Islet of Langerhans (tissue), 1 donor: ENCODE results near the gene COL6A3.
"Not testable (repeated sequence)": the region's sequence is repeated elsewhere in the genome, so short reads cannot be mapped to it uniquely, and the experiment has no call there.

ENCODE experiments used
- FAIRE-seq: peaks from one replicate; lab custom pipeline; 2011; peaks lifted over from hg19 to GRCh38; lab: Jason Lieb, UNC

COL6A3 gene

DNA sequence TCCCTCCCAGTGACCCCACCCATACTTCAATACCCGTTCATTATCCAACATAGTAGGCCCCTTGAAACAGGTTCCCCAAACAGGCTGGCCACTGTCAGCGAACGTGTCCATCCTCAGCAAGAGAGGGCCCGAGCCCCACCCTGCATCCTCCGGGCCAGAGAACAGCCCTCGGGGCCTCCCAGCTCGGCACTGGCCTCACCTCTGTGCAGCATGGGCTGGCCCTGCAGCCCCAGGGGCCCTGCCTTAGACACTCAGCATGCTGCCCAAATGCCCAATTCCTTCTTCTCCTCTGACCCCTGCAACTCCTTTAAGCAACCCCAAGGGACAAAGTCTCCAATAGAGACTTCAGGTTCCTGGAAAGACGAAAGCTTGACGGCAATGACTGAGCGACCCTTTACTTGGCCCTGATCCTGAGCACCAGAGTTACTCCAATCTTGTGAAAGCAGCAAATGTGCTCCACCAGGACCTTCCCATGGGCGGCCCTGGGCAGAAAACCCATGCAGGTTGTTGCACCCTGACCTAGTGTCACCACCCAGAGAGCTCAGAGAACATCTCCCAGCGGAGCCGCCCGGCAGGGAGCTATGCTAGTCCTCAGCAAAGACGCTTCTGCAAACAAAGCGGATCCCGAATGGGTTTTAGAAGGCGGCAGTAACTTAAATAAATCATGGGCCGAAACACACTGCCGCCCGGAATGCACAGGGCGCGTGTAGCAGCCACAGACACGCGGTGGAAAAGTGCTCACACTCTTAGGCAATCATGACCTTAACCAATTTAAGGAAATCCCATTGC is 782 bp downstream of the COL6A3 start:
- no peak for FAIRE-seq

DNA sequence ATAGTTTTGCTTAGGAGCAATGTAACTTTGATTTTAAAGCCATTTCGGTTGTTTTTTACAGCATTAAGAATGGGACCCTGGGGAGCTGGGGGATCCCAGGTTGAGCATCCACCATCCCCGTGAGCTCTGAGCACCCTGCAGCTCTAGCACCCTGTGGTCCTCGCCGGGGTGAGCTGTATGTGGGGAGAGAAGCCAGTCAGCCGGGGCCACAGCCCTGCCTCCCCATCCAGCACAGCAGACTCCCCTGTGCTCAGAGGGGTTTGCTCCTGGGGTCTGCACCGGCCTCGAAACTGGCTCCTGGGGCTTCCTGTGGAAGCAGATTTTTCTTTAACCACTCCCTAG is 1.3 kb downstream of the COL6A3 start:
- no peak for FAIRE-seq

DNA sequence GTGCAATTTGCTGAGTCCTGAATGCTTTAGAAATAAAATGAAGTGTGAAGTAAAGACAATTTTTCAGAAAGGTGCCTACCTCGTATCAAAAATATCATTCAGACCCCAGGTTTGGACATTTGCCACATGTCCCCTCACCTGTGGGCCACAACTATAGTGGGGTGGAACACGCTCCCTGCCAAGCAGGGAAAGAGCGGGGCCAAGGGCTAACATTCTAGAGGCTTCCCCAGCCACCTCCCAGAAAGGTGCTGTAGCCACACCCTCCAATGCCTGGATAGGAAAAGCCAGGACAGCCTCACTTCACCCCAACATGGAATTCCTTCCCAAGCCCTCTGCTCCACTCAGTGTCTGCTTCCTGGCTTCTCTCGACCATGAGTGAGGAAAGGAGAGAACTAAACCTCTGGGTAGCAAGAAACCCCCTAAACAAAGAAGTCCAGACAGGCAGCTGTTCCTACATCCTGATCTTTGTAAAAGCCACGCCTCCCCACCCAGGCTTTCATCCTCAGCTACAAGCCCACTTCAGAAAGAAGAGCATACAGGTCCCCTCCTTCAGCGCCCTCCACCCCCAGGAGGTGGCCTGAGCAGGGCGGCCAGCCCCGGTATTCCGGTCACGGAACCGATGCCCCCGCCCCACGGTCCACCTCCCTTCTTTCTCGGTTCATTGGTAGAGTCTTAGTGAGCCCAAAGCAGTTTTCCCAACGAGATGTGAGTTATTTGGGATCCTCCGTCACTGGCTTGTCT is 2.1 kb downstream of the COL6A3 start:
- FAIRE-seq: no peak

DNA sequence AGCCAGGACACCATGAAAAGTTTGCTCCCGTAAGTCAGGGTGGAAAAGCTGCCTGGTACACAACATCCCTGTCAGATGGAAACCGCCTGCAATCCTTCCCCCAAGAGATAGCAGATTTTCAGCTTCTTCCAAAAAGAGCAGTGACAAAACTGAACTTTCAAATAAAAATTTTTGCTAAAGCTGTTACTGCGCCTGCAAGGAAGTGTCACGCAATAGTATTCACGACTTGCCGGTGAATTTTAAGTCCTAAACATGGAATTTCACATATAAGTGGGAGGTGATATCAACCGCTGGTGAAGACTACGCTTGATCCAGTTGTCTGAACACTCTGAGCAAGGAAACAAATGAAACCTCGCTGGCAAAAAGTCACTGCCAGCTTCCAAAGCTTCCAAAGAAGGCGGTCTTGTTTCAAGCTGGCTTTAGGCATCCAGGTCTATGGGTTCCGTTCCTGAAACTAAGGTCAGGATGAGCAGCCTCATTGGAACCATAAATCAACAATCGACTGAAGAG is 2.8 kb downstream of the COL6A3 start:
- FAIRE-seq: no peak

DNA sequence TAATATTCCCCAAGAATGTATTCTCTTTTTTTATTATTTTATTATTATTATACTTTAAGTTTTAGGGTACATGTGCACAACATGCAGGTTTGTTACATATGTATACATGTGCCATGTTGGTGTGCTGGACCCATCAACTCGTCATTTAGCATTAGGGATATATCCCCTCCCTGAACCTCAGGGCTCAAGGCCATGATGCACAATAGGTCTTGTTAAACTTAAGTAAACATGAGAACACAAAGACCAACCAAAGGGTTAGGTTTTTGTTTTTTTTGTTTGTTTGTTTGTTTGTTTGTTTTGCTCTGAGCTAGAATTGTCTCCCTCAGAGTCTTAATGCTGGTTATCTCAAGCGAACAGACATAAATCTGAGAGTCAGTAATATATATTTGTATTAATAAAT is 4.7 kb downstream of the COL6A3 start:
- FAIRE-seq: not testable (repeated sequence)

DNA sequence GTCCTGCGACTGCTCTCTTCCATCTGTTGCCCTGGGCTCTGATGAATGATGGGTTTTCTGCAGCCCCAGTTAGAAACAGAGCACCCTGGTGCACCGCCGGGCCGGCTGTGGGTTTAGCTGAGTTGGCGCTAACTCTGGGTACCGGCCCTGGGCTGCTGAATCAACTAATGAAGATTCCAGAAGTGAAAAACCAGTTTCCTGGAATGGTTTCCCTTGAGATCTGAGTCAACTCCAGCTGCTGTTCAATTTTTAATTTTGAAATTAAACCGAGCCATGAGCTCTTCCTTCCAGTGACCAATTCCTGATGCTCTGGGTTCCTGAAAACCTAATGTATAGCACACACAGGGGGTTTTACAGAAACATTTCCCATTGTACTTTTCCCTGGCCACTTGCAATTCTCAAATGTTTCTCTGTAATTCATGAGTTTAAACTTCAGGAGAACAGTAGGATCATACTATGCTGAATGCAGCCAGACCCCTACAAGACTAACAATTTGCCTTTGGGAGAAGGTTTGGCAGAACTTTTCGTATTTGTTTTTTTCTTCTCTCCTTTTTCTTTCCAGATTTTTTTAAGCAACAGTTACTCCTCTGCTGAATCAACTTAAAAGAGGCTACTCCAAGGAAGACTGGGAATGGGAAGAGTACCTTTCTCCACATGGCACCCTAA is 5.5 kb downstream of the COL6A3 start:
- no peak for FAIRE-seq

DNA sequence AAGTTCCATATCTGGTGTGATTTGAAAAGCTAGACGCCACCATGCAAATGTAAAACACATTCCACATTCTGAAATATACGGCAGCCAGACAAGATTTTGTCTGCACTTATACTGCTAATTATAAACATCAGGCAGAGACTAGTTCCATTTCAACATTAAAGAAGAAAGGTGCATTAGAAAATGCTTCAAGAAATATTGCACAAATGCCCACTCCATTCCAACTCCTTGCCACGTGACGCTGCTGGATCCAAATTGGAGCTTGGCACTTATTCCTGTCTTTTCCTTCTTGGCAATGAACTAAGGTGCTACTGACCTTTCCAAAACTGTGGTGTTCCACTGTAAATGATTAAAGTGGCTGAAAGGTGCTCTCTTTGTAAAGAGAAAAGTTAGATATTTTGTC is 6.3 kb downstream of the COL6A3 start:
- no peak for FAIRE-seq

DNA sequence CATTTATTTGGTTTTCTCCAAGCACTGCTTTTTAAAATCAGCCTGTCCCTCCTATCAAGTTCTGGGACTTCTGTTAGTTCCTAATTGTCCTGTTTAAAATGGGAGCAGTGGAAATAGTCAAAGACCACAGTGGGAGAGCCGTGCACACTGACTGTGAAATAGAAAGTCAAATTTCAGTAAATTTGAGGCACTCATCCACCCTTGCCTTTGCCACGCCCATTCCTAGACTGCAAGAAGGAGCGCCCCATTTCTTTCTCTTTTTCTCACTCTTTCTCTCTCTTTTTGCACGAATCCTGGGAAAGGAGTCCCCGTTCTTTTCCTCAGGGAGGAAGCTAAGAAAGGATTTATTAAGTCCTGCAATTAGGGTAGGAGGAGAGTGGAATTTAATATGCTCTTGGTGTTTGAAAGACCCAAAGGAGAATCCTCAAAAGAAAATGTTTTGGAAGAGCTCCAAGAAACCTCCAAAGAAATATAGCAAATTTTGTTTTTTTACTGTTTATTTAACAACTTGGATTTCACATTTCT is 7.5 kb downstream of the COL6A3 start:
- FAIRE-seq: no peak

DNA sequence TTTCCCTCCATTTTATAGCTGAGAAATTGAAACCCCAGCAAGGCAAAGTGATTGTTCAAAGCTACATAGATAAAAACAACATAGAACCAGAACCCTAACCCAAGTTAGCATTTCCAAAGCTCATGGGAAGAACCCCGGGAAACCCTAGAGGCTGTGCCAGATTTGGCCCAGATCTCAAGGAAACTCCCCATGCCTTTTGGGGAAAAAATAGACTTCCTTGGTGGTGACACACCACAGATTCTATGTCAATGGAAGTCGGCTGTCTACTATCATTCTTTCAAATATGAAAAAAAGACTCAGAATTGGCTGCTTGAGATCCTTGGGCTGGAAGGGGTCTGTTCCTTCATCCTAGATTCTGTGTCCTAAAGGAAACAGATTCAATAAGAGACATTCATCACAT is 8.4 kb downstream of the COL6A3 start:
- FAIRE-seq: no peak

DNA sequence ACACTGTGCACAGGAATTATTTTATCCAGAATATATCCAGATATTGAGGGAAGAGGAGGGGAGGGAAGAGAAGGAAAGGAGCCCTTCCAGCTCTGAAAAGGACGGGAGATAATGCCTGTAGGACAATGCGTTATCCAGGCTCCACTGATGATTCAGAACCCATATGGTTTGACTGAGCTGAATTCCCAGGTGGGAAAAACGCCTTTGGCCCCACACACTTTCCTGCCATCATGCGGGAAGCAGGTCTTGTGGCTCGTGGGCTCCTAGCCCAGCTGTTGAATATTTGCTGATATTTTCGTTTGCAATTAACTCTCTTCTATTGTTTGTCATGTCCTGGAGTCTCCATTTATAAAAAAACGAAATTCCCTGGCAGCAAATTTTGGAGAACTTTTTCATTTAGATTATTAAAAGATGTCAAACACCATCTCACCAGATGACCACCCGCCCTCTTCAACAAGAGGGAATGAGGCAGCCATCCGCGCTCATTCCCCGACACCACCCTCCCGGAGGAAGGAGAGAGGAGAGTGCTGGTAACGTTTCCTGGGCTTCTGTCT is 8.9 kb downstream of the COL6A3 start:
- no peak for FAIRE-seq

DNA sequence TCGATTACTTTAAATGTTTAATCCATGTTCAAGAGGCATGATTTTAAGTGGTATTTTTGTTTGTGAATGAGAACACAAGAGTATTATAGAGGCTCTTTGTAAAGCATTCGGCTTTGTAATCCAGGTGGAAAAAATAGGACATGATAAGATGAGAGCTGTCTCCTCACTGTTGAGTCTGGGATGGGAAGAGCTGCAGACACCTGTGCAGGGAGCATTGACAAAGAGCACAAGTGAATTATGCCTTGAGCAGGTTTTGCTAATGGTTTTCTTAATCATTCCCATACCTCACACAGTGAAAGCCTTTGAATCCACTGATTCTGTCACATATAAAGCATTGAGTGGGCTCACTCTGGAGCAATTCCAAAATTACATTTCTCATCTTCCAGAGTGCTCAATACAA is 9.6 kb downstream of the COL6A3 start:
- no peak for FAIRE-seq

DNA sequence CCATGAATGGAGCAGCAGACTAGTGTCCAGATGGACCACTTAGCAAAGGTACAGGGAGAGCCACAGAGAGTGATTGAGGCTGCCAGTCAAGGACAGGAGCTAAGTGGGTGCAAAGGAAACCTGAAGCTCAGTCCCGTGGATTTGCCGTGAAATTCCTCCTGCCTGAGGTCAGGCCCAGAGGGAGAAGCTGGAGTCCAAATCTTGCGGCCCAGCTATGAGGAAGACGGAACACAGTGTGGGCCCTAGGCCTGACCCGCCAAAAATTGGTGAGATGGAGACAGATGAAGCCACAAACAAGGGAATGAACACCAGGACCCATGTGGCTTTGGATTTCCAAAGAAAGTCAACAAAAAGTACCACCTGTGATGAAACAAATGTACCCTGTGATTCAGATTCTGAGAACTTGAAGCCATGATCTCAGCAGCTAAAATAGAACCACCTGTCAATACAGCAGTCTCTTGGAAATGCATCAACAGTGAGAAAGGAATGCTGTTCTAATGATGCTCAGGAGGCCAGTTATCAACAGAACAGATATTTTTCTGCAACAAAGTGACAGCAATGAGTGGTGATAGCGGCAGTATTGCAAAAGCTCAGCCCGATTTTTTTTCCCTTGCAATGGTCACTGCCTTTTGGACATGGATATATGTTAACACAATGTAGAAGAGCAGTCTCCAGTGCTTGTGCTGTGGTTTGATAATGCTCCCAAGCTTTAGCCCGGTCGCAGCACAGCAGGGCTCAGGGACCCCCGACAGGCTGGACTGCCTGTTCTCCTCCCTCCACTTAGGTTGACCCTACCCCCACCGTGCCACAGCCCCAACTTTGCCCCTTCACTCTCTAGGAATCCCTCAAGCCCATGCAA is 10.7 kb downstream of the COL6A3 start:
- FAIRE-seq: no peak

DNA sequence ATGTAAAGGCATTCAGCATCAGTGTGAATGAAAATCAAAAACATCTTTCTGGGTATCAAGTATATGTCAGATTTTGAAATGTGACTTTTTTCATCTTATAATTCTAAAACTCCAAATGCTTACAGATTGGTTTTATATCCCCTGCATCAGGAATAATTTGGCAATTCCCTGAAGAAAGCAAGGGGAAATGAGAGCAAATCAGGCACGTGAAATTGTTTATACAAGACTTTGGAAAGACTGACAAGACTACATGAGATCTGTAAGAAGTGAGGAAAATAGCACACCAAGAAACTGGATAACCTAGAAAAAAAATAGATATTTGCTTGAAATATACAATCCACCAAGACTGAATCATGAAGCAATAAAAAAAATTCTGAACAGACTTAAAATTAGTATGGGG is 13.8 kb downstream of the COL6A3 start:
- no peak for FAIRE-seq

DNA sequence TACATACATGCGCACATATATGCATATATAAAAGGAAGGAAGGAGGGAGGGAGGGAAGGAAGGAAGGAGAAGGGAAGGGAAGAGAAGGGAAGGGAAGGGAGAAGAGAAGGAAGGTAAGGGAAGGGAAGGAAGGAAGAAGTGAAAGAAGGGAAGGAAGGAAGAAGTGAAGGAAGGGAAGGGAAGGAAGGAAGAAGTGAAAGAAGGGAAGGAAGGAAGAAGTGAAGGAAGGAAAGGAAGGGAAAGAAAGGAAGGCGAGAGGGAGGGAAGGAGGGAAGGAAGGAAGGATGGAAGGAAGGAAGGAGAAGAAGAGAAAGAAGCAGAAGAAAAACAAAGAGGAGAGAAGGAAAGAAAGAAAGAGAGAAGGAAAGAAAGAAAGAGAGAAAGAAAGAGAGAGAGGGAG is 16.9 kb downstream of the COL6A3 start:
- FAIRE-seq: no peak

DNA sequence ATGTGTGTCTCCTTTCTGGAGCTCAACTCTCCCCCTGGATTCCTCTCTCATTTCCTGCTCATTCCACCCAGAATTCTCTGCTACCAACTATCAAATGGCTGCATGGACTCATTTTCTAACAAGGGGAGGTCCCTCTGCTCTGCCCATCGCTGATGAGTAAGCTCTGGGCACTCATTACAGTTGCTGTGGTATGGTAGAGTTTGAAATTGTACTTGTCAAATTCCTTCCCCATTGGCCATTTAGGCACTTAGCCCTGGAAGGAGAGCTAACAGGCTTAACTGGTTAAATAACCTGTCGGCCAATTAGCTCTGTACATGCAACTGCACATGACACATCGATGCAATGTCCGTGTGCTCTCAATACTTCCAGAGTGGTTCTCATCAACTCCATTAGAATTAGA is 20.4 kb downstream of the COL6A3 start:
- no peak for FAIRE-seq

DNA sequence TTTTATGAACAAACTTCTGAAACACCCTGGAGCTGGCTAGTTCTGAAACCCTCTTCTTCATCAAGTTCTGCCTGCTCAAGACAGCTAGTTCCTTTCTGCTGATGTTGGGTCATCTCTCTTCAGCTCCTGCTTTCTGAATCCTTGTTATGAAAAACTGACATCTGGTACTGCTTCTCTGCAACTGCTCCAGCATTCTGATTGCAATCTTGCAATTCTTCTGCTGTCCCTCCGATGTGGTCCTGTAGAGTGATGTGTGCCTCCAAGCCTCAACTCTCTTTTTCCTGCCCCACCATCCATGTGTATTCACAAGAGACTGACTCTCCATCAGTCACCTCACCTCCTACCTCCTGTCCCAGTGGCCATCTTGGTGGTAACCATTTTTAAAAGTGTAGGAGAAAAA is 21.8 kb downstream of the COL6A3 start:
- no peak for FAIRE-seq

DNA sequence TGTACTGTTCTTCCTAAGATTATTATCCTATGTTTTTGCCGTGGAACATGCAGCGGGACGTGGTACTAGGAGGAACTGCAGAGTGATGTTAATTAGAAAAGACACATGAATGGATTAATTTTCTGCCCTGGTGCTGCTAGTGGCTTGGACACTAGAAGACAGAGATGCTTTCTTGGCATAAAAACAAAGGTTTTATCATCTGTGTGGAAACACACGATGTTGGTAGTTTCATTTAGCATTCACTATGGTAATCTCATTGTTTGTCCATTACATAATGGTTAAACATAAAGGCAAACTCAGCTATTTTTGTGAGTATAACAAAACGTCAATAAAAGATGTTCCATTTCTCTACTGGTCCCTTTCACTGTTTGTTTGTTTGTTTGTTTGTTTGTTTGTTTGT is 22.8 kb downstream of the COL6A3 start:
- no peak for FAIRE-seq

DNA sequence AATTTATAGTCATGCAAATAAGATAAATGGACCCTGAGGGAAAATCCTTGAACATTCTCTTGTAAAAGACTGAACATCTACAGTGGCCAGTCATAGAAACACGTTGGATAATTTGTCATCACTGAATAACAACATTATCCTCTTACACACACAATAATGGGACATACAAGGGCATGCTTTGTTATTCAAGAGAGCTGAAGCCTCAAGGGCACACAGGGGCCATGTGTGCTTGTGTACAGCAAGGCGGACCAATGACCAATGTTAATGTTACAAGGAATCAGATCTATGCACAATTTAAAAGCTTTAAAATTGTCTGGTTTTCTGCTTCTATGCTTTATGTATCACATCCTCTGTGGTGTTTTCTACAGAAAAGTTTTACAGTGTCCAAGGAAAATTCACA is 23.7 kb downstream of the COL6A3 start:
- FAIRE-seq: no peak

DNA sequence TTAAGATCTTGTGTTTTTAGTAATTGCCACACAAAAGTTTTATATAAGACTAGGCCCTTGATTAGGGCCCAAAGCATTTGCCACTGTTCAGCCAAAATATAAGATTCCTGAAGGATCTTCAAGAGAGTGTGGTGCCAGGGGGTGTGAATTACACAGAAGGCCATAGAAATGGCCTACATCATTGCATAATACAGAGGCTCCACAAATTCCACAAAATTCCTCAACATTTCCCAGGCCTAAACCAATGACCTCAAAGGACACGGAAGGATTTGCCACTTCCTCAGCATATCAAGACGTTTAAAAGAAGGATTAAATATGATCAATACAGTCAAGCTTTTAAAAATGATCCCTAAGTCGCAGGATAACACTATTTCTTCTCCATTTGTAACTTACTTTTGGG is 24.1 kb downstream of the COL6A3 start:
- FAIRE-seq: no peak

DNA sequence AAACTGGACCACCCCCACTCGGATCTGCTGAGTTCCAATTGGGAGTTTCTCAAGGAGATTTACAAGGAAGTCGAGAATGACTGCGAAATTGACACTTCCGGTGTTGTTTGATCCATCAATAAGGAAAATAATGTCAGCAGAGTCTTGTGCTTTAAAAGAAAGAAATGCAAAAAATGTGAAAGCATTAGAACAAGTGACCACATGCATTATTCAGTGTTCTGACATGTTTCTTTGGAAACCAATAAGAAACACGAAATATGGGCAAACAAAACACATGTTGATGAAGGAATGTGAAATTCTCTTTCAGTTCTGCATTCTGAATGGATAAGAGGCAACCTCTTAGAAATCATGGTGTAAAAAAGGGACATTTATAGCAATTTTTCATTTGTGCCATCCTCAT is 25.9 kb downstream of the COL6A3 start:
- no peak for FAIRE-seq

DNA sequence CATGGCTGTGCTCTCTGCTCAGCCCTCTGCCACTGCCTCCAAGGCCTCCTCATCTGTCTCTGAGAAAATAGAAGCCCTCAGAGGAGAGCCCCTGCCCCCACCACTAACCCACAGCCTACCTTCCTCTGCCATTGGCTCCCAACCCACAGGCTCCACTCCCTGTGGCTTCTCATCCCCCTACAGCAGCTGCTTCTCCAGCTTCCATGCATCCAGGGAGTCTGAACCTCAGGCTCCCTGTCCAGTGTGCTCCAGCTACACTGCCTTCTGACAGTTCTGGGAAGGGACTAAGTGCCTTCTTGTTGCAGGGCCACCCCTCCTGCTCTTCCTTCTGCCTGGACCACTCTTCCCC is 29.3 kb downstream of the COL6A3 start:
- no peak for FAIRE-seq
